Adrenal gland (tissue), 12 donors: ENCODE data around the gene NAT8L. TPM values are rescaled to one million over a fixed set of nuclear protein-coding genes. Genes with fewer than 3 reads are reported as not detected.

Experiments used
- DNase-seq, 7 donors: peaks; one replicate each; pipeline ENCODE4 v3.0.0-alpha.2; 2019 to 2020
- H3K27ac ChIP-seq, 5 donors: fragments of 200-600 bp; sonication (generic) in 4 of 5; 1 replicate in 3 of 5; 2 replicates in 2 of 5; pipeline versions ENCODE4 v1.5.1 to v1.8.0; 2016 to 2020; ENCODE audit warnings: mild to moderate bottlenecking in 1 of 5
- H3K27me3 ChIP-seq: fragments of 200-600 bp; 2 replicates; pipeline ENCODE4 v1.8.0; 2021
- H3K36me3 ChIP-seq, 2 donors: fragments of 200-600 bp; replicated peaks in 1 of 2; 1 replicate in 1 of 2; 2 replicates in 1 of 2; pipeline versions ENCODE4 v1.5.1 to v1.8.0; 2018 to 2022
- H3K4me1 ChIP-seq, 2 donors: fragments of 200-600 bp; replicated peaks in 1 of 2; 1 replicate in 1 of 2; 2 replicates in 1 of 2; pipeline versions ENCODE4 v1.5.1 to v1.8.0; 2018 to 2021
- H3K4me3 ChIP-seq, 4 donors: fragments of 200-600 bp; sonication (generic) in 3 of 4; one replicate each; pipeline ENCODE4 v1.5.1; 2016 to 2018
- H3K9me3 ChIP-seq, 3 donors: fragments of 200-600 bp; sonication (generic) in 1 of 3; replicated peaks in 1 of 3; 1 replicate in 2 of 3; 2 replicates in 1 of 3; pipeline versions ENCODE4 v1.5.1 to v1.8.0; 2016 to 2021
- CTCF ChIP-seq, 6 experiments: fragments of 450-650 bp in 4 of 6; fragments of 200-600 bp in 2 of 6; sonication (generic) in 1 of 6; IDR thresholded peaks; 1 replicate in 5 of 6; 2 replicates in 1 of 6; pipeline versions ENCODE4 v1.5.1 to v1.8.0; 2016 to 2021; ENCODE audit warnings: antibody characterized with exemption in 6 of 6, mild to moderate bottlenecking in 2 of 6, moderate library complexity in 1 of 6
- POLR2A ChIP-seq, 2 donors: fragments of 450-650 bp; IDR thresholded peaks; one replicate each; pipeline ENCODE4 v1.6.1; 2017; ENCODE audit warnings: antibody characterized with exemption in 2 of 2, mild to moderate bottlenecking in 2 of 2, moderate library complexity in 1 of 2
- WGBS, 4 donors: extraction: QIAGEN DNeasy Blood & Tissue Kit in 2 of 4; methylation state at CpG; one replicate each; pipeline versions ENCODE4 v1.1.5 to v1.1.7; 2013 to 2017; 5-methylcytosine and 5-hydroxymethylcytosine counted together
- intact Hi-C, 2 donors: fragments of 100-400 bp; cut with DNase I; formaldehyde crosslinking; loops; one replicate each; pipeline versions ENCODE4 v1.14.1 to v1.15.0; 2022 to 2023
- polyA plus RNA-seq, 3 donors: library from polyadenylated mRNA; stranded (reverse); fragments of 200-250 nt in 2 of 3; fragments of 350-450 nt in 1 of 3; fragmentation: Illumina TruSeq in 1 of 3; extraction: RNeasy Lipid Tissue Mini Kit (QIAGEN cat#74804) in 1 of 3; gene quantifications; one replicate each; pipeline ENCODE4 v1.2.3, GENCODE V29; 2013 to 2014
- total RNA-seq, 9 donors: library from RNA; depleted of rRNA in 4 of 9; stranded (reverse); fragments of >200 nt in 4 of 9; fragments of 120-200 nt in 1 of 9; fragmentation: NEBNext Ultra II Directional in 1 of 9; extraction: Animal tissue kit (Norgen Biotek cat#: 25700) in 1 of 9; gene quantifications; one replicate each; pipeline versions ENCODE4 v1.1.0 to v1.2.4, GENCODE V29; 2013 to 2023
- donor health status: healthy with polysubstance abuse.
- donor health status: Bipolar disorder and iron deficiency.
- donor health status: DM: yes; HTN: yes; CAD: no.
- donor health status: DM: no; HTN: no; CAD: no.
- donor health status: DM: no; HTN: no; CAD: no.
- donor health status: DM: yes; HTN: yes; CAD: no.

Gene NAT8L
- total and polyA plus RNA-seq, 12 donors: 0.18 to 1.6 (median 0.49) TPM

- Histone ChIP-seq H3K4me1 (peaks cover 0 to 4% of the 10 kb centered on the region in 2 donors), H3K27me3 (peaks cover 15% of the 10 kb centered on the region), H3K4me3 (no peak overlapping the region), H3K36me3 (no peaks in the 10 kb centered on the region), H3K9me3 (no peaks in the 10 kb centered on the region), H3K27ac (no peak overlapping the region)
- WGBS, 4 donors: 42 to 80% (median 47%) methylated on average over 23 to 57 of the region's 57 CpGs
- TF ChIP-seq CTCF (IDR thresholded peaks at IDR 0.05) (no peak), POLR2A (IDR thresholded peaks at IDR 0.05) (no peak)
- intact Hi-C loops: no loop called here
- peak in 2 of 7 donors; percentile 14 to 23 for DNase-seq
Observed at GRCh38 chr4:2047031-2047660, 12.0 kb upstream of the NAT8L start.

GRCh38 chr4:2047781-2048581, 11.1 kb upstream of the NAT8L start:
- no peak for TF ChIP-seq POLR2A (IDR thresholded peaks at IDR 0.05)
- no peak for TF ChIP-seq CTCF (IDR thresholded peaks at IDR 0.05)
- Histone ChIP-seq H3K9me3 (no peaks in the 10 kb centered on the region), H3K27me3 (peaks cover 15% of the 10 kb centered on the region)

GRCh38 chr4:2048831-2049230, 10.3 kb upstream of the NAT8L start:
- 79 to 88% (median 84%) methylated on average over 5 to 8 of the region's 8 CpGs for WGBS, 4 donors
- Histone ChIP-seq H3K27ac (no peak overlapping the region), H3K4me3 (no peak overlapping the region), H3K36me3 (no peaks in the 10 kb centered on the region), H3K9me3 (no peaks in the 10 kb centered on the region), H3K27me3 (peaks cover 15% of the 10 kb centered on the region), H3K4me1 (no peaks in the 10 kb centered on the region)
- TF ChIP-seq POLR2A (IDR thresholded peaks at IDR 0.05): no peak
- no peak for TF ChIP-seq CTCF (IDR thresholded peaks at IDR 0.05)
- peak in 2 of 7 donors; percentile 5 to 9 for DNase-seq
- intact Hi-C loops: no loop called here

More at GRCh38 chr4:2047781-2048581, 11.1 kb upstream of the NAT8L start:
- no peak overlapping the region for H3K4me3 ChIP-seq
- no peaks in the 10 kb centered on the region for H3K36me3 ChIP-seq
- no peak overlapping the region for H3K27ac ChIP-seq
- peak in 2 of 7 donors; percentile 7 to 13 for DNase-seq
- intact Hi-C loops: no loop called here
- 85 to 93% (median 87%) methylated on average over 10 to 25 of the region's 25 CpGs for WGBS, 4 donors
- H3K4me1 ChIP-seq: no peaks in the 10 kb centered on the region

GRCh38 chr4:2049381-2049780, 9.7 kb upstream of the NAT8L start:
- Histone ChIP-seq H3K4me3 (no peak overlapping the region), H3K27ac (no peak overlapping the region), H3K36me3 (no peaks in the 10 kb centered on the region), H3K4me1 (no peaks in the 10 kb centered on the region), H3K27me3 (peaks cover 15% of the 10 kb centered on the region), H3K9me3 (no peaks in the 10 kb centered on the region)
- TF ChIP-seq POLR2A (IDR thresholded peaks at IDR 0.05) (no peak), CTCF (IDR thresholded peaks at IDR 0.05) (no peak)
- intact Hi-C loops: no loop called here
- DNase-seq: peak in 2 of 7 donors; percentile 6 to 23
- 91 to 95% (median 93%) methylated on average over 7 of the region's 7 CpGs for WGBS, 4 donors
